RWPE2 (cell line): ENCODE measurements around the gene CDC42BPB.
A peak's percentile ranks its signal among the peaks of the same experiment; 100 is the strongest.

Source experiments
- ATAC-seq: fragments of 200-7000 bp; cut with Tn5 transposase; 3 replicates; pipeline ENCODE4 v1.9.1; 2021; ENCODE audit warnings: low read depth
- DNase-seq: peaks from one replicate; pipeline ENCODE4 v3.0.0-alpha.2; 2020; ENCODE audit warnings: low spot score
- H3K27ac ChIP-seq: fragments of 450-650 bp; 2 replicates; pipeline ENCODE4 v1.5.1; 2017; ENCODE audit warnings: mild to moderate bottlenecking; ENCODE audit not compliant: poor library complexity, severe bottlenecking
- H3K27me3 ChIP-seq: fragments of 250-450 bp; sonication (Bioruptor Pico); 2 replicates; pipeline ENCODE4 v1.5.1; 2021; ENCODE audit warnings: mild to moderate bottlenecking, moderate library complexity; ENCODE audit not compliant: insufficient read depth, poor library complexity, severe bottlenecking
- H3K36me3 ChIP-seq: fragments of 250-450 bp; sonication (Bioruptor Pico); 2 replicates; pipeline ENCODE4 v1.5.1; 2020; ENCODE audit warnings: low read depth, mild to moderate bottlenecking, moderate library complexity
- H3K4me1 ChIP-seq: fragments of 250-450 bp; sonication (Bioruptor Pico); 2 replicates; pipeline ENCODE4 v1.5.1; 2021; ENCODE audit warnings: mild to moderate bottlenecking, moderate library complexity; ENCODE audit not compliant: insufficient read depth, poor library complexity, severe bottlenecking
- H3K4me3 ChIP-seq: fragments of 250-450 bp; sonication (Bioruptor Pico); 2 replicates; pipeline ENCODE4 v1.5.1; 2021; ENCODE audit warnings: mild to moderate bottlenecking, moderate library complexity; ENCODE audit not compliant: severe bottlenecking
- H3K9me3 ChIP-seq: fragments of 250-450 bp; sonication (Bioruptor Pico); 2 replicates; pipeline ENCODE4 v1.5.1; 2021; ENCODE audit warnings: mild to moderate bottlenecking, moderate library complexity; ENCODE audit not compliant: severe bottlenecking
- TF ChIP-seq, protein P1 (sequence below): fragments of 450-650 bp; IDR thresholded peaks from one replicate; pipeline ENCODE4 v1.5.1; 2017; ENCODE audit warnings: mild to moderate bottlenecking, moderate library complexity; ENCODE audit not compliant: poor library complexity, severe bottlenecking

The CDC42BPB gene

GRCh38 chr14:102911991-102912761 is 145.2 kb downstream of the CDC42BPB start:
- Histone ChIP-seq H3K4me3 (no peak overlapping the region), H3K9me3 (no peaks in the 10 kb centered on the region), H3K27me3 (no peaks in the 10 kb centered on the region), H3K27ac (no peak overlapping the region), H3K4me1 (no peaks in the 10 kb centered on the region), H3K36me3 (no peaks in the 10 kb centered on the region)
- TF ChIP-seq, protein P1, sequence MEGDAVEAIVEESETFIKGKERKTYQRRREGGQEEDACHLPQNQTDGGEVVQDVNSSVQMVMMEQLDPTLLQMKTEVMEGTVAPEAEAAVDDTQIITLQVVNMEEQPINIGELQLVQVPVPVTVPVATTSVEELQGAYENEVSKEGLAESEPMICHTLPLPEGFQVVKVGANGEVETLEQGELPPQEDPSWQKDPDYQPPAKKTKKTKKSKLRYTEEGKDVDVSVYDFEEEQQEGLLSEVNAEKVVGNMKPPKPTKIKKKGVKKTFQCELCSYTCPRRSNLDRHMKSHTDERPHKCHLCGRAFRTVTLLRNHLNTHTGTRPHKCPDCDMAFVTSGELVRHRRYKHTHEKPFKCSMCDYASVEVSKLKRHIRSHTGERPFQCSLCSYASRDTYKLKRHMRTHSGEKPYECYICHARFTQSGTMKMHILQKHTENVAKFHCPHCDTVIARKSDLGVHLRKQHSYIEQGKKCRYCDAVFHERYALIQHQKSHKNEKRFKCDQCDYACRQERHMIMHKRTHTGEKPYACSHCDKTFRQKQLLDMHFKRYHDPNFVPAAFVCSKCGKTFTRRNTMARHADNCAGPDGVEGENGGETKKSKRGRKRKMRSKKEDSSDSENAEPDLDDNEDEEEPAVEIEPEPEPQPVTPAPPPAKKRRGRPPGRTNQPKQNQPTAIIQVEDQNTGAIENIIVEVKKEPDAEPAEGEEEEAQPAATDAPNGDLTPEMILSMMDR = no peak
- ATAC-seq (no peak), DNase-seq (no peak)

GRCh38 chr14:102911541-102911951 is 145.8 kb downstream of the CDC42BPB start:
- no peak overlapping the region for H3K4me3 ChIP-seq
- H3K36me3 ChIP-seq = no peaks in the 10 kb centered on the region
- no peak overlapping the region for H3K27ac ChIP-seq
- no peaks in the 10 kb centered on the region for H3K9me3 ChIP-seq
- ATAC-seq (no peak), DNase-seq (peak; percentile 72)
- no peaks in the 10 kb centered on the region for H3K27me3 ChIP-seq
- no peaks in the 10 kb centered on the region for H3K4me1 ChIP-seq
- TF ChIP-seq, protein P1 = no peak

- H3K27me3 ChIP-seq = no peaks in the 10 kb centered on the region
- no peaks in the 10 kb centered on the region for H3K9me3 ChIP-seq
- H3K36me3 ChIP-seq = peaks cover 8% of the 10 kb centered on the region
- H3K4me3 ChIP-seq = no peak overlapping the region
- no peaks in the 10 kb centered on the region for H3K4me1 ChIP-seq
- no peak for ATAC-seq
- no peak overlapping the region for H3K27ac ChIP-seq
- TF ChIP-seq, protein P1 = no peak
- peak; percentile 69 for DNase-seq
These were observed 146.9 kb downstream of the CDC42BPB start for GRCh38 chr14:102910442-102910841.

GRCh38 chr14:102909911-102910310 is 147.4 kb downstream of the CDC42BPB start:
- H3K4me3 ChIP-seq = no peak overlapping the region
- no peaks in the 10 kb centered on the region for H3K27me3 ChIP-seq
- H3K9me3 ChIP-seq = no peaks in the 10 kb centered on the region
- ATAC-seq = no peak
- H3K4me1 ChIP-seq = no peaks in the 10 kb centered on the region
- H3K27ac ChIP-seq = no peak overlapping the region
- TF ChIP-seq, protein P1 = no peak
- peaks cover 14% of the 10 kb centered on the region for H3K36me3 ChIP-seq
- DNase-seq = no peak

GRCh38 chr14:102909462-102909861 is 147.9 kb downstream of the CDC42BPB start:
- ATAC-seq (0 out of 3 replicates have a peak, but pooled peaks have one; percentile 4), DNase-seq (no peak)
- H3K27ac ChIP-seq = no peak overlapping the region
- H3K27me3 ChIP-seq = no peaks in the 10 kb centered on the region
- TF ChIP-seq, protein P1 = no peak
- peaks cover 17% of the 10 kb centered on the region for H3K36me3 ChIP-seq
- H3K4me3 ChIP-seq = no peak overlapping the region
- no peaks in the 10 kb centered on the region for H3K4me1 ChIP-seq
- H3K9me3 ChIP-seq = no peaks in the 10 kb centered on the region
